Heart left ventricle (tissue), 16 donors: ENCODE data around the gene PCDHA2. TPM values are rescaled to one million over a fixed set of nuclear protein-coding genes. Genes with fewer than 3 reads are reported as not detected.
"Not testable (repeated sequence)": the region's sequence is repeated elsewhere in the genome, so short reads cannot be mapped to it uniquely, and the experiment has no call there.

Experiments
- ATAC-seq, 4 donors: fragments of 200-7000 bp; cut with Tn5 transposase; one replicate each; pipeline ENCODE4 v1.9.1; 2020 to 2022; ENCODE audit warnings: moderate library complexity in 4 of 4, mild to moderate bottlenecking in 3 of 4, moderate number of reproducible peaks in 1 of 4
- DNase-seq, 5 donors: peaks; one replicate each; pipeline ENCODE4 v3.0.0-alpha.2; 2020
- H3K27ac ChIP-seq, 12 donors: fragments of 200-600 bp; sonication (generic) in 4 of 12; one replicate each; pipeline versions ENCODE4 v1.5.0 to v1.8.0; 2016 to 2022; ENCODE audit warnings: mild to moderate bottlenecking in 2 of 12
- H3K27me3 ChIP-seq, 9 donors: fragments of 200-600 bp; sonication (generic) in 2 of 9; one replicate each; pipeline versions ENCODE4 v1.5.1 to v1.8.0; 2016 to 2022; ENCODE audit warnings: mild to moderate bottlenecking in 3 of 9
- H3K36me3 ChIP-seq, 9 donors: fragments of 200-600 bp; sonication (generic) in 2 of 9; one replicate each; pipeline versions ENCODE4 v1.5.0 to v1.8.0; 2018 to 2022; ENCODE audit warnings: mild to moderate bottlenecking in 2 of 9
- H3K4me1 ChIP-seq, 12 donors: fragments of 200-600 bp; sonication (generic) in 4 of 12; one replicate each; pipeline versions ENCODE4 v1.5.0 to v1.8.0; 2016 to 2022; ENCODE audit warnings: mild to moderate bottlenecking in 3 of 12
- H3K4me3 ChIP-seq, 12 donors: fragments of 200-600 bp; sonication (generic) in 4 of 12; one replicate each; pipeline versions ENCODE4 v1.5.0 to v1.8.0; 2017 to 2022; ENCODE audit warnings: mild to moderate bottlenecking in 9 of 12, moderate library complexity in 4 of 12
- H3K9me3 ChIP-seq, 12 donors: fragments of 200-600 bp; sonication (generic) in 4 of 12; one replicate each; pipeline versions ENCODE4 v1.5.0 to v1.8.0; 2016 to 2022; ENCODE audit warnings: mild to moderate bottlenecking in 1 of 12
- CTCF ChIP-seq, 12 donors: fragments of 200-600 bp; sonication (generic) in 4 of 12; IDR thresholded peaks; one replicate each; pipeline versions ENCODE4 v1.5.0 to v1.8.0; 2018 to 2022; ENCODE audit warnings: antibody characterized with exemption in 12 of 12, mild to moderate bottlenecking in 5 of 12
- POLR2A ChIP-seq, 2 donors: fragments of 450-650 bp; IDR thresholded peaks; one replicate each; pipeline ENCODE4 v1.6.1; 2017; ENCODE audit warnings: antibody characterized with exemption in 2 of 2, mild to moderate bottlenecking in 2 of 2, moderate library complexity in 2 of 2
- WGBS, 4 donors: extraction: QIAGEN DNeasy Blood & Tissue Kit in 2 of 4; methylation state at CpG; one replicate each; pipeline versions ENCODE4 v1.1.5 to v1.1.7; 2013 to 2018; 5-methylcytosine and 5-hydroxymethylcytosine counted together
- intact Hi-C, 10 donors: fragments of 100-400 bp; cut with DNase I; formaldehyde crosslinking; loops; one replicate each; pipeline versions ENCODE4 v1.11.1 to v1.14.2; 2022
- polyA plus RNA-seq, 2 donors: library from polyadenylated mRNA; stranded (reverse); fragments of 200-250 nt; gene quantifications; one replicate each; pipeline ENCODE4 v1.2.3, GENCODE V29; 2013
- total RNA-seq, 9 donors: library from RNA; depleted of rRNA in 2 of 9; stranded (reverse); fragments of >200 nt in 2 of 9; fragmentation: NEBNext Ultra II Directional in 3 of 9; extraction: Animal tissue kit (Norgen Biotek cat#: 25700) in 3 of 9; gene quantifications; one replicate each; pipeline versions ENCODE4 v1.1.0 to v1.2.4, GENCODE V29; 2016 to 2023
- donor health status: ischemic (EF 13 %, LVEDD 7.1; RV severe dilation, severe dysfunction).
- donor health status: healthy with polysubstance abuse.
- donor health status: DM: no; HTN: yes; CAD: no.
- donor health status: DM: no; HTN: no; CAD: no.
- donor health status: ischemic (EF 25% LVEDD 6.9; RV normal size, moderate dysfunction).
- donor health status: ischemic (EF 25% LVEDD 5.7; RV mildly dilated, moderate dysfunction).
- donor health status: healthy.
- donor health status: DM: yes; HTN: yes; CAD: no.
- donor health status: ischemic (EF 35%, LVEDD 5.7; RV mildly dilated, moderate dysfunction).
- donor health status: nonischemic (EF 11% LVEDD 7.7; RV severe dilation, severe dysfunction).
- donor health status: DM: yes; HTN: yes; CAD: no.
- donor health status: PGD.
- donor health status: ischemic (EF 29% LVEDD 5.4; RV normal size, mild dysfunction).
- donor health status: nonischemic (EF 23%, LVEDD 6.1; RV moderate dilation, normal function).

The PCDHA2 gene
- total and polyA plus RNA-seq, 11 donors = 0.01 to 0.07 TPM; not detected in 9

GRCh38 chr5:140795259-140795641 lies 598 bp downstream of the PCDHA2 start:
- intact Hi-C loops = no loop called here
- Histone ChIP-seq H3K4me3 (peak overlapping the region in 5 of 12 donors; percentile 7 to 39 (median 29)), H3K27me3 (peaks cover 0 to 39% (median 9%) of the 10 kb centered on the region in 9 donors), H3K27ac (no peak overlapping the region), H3K4me1 (no peaks in the 10 kb centered on the region), H3K36me3 (no peaks in the 10 kb centered on the region), H3K9me3 (peaks cover 0 to 79% (median 30%) of the 10 kb centered on the region in 12 donors)
- TF ChIP-seq POLR2A (IDR thresholded peaks at IDR 0.05) (no peak), CTCF (IDR thresholded peaks at IDR 0.05) (peak in 2 of 12 donors; percentile 8 to 19)
- ATAC-seq = no peak
- no peak for DNase-seq
- 16 to 31% (median 20%) methylated on average over 12 to 15 of the region's 15 CpGs for WGBS, 4 donors

- peaks cover 0 to 78% (median 29%) of the 10 kb centered on the region in 12 donors for H3K9me3 ChIP-seq
- peaks cover 0 to 41% (median 13%) of the 10 kb centered on the region in 9 donors for H3K27me3 ChIP-seq
- H3K27ac ChIP-seq, ATAC-seq, H3K4me1 ChIP-seq, H3K36me3 ChIP-seq, H3K4me3 ChIP-seq, intact Hi-C loops: not testable (repeated sequence)
- peak in 1 of 5 donors; percentile 58 for DNase-seq
- 40 to 61% (median 58%) methylated on average over 62 to 72 of the region's 72 CpGs for WGBS, 4 donors
Observed at GRCh38 chr5:140796072-140796717, 1.5 kb downstream of the PCDHA2 start.

DNA sequence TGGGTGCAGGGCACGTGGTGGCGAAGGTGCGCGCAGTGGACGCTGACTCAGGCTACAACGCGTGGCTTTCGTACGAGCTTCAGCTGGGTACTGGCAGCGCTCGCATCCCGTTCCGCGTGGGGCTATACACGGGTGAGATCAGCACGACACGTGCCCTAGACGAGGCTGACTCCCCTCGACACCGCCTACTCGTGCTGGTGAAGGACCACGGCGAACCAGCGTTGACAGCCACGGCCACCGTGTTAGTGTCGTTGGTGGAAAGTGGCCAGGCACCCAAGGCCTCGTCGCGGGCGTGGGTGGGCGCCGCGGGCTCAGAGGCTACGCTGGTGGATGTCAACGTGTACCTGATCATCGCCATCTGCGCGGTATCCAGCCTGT lies 2.1 kb downstream of the PCDHA2 start:
- intact Hi-C loops = no loop called here
- TF ChIP-seq POLR2A (IDR thresholded peaks at IDR 0.05) (no peak), CTCF (IDR thresholded peaks at IDR 0.05) (no peak)
- DNase-seq = peak in 1 of 5 donors; percentile 36

GRCh38 chr5:140800816-140801493 lies 6.3 kb downstream of the PCDHA2 start, which contains the start of gene PCDHA3:
TSS of gene PCDHA3 (plus strand) at chr5:140801057.
- H3K27me3 ChIP-seq = peaks cover 0 to 41% (median 6%) of the 10 kb centered on the region in 9 donors
- peaks cover 0 to 62% (median 28%) of the 10 kb centered on the region in 12 donors for H3K9me3 ChIP-seq
- no peak for DNase-seq
- peak within 1 kb of the TSS in 10 of 12 donors; percentile 19 to 55 (median 40) for H3K4me3 ChIP-seq
- intact Hi-C loops = loop anchor here in 2 of 10 donors (10.0 kb wide), 1 partner anchor 244 kb away; no protein-coding TSS in a partner anchor
- H3K27ac ChIP-seq = no peak within 1 kb of the TSS
- no peaks in the 10 kb centered on the region for H3K4me1 ChIP-seq
- 11 to 17% (median 14%) methylated on average over 28 to 29 of the region's 29 CpGs for WGBS, 4 donors
- ATAC-seq = no peak
- TF ChIP-seq CTCF (IDR thresholded peaks at IDR 0.05) (peak in 9 of 12 donors; percentile 14 to 53 (median 38)), POLR2A (IDR thresholded peaks at IDR 0.05) (no peak)
- no peaks in the 10 kb centered on the region for H3K36me3 ChIP-seq

More for the DNA sequence above, 2.1 kb downstream of the PCDHA2 start:
- peaks cover 0 to 82% (median 32%) of the 10 kb centered on the region in 12 donors for H3K9me3 ChIP-seq
- no peaks in the 10 kb centered on the region for H3K36me3 ChIP-seq
- H3K4me1 ChIP-seq = no peaks in the 10 kb centered on the region
- ATAC-seq = no peak
- no peak overlapping the region for H3K27ac ChIP-seq
- 42 to 65% (median 56%) methylated on average over 36 to 39 of the region's 39 CpGs for WGBS, 4 donors
- no peak overlapping the region for H3K4me3 ChIP-seq
- peaks cover 0 to 47% (median 14%) of the 10 kb centered on the region in 9 donors for H3K27me3 ChIP-seq
